GM23338 (cell line): ENCODE data around the gene MYLK.

Experiments used
- CREB1 ChIP-seq: fragments of 250-450 bp; sonication (Bioruptor Pico); IDR thresholded peaks from 2 replicates; pipeline ENCODE4 v1.5.0; 2020; ENCODE audit warnings: low read depth, mild to moderate bottlenecking, moderate library complexity
- CTCF ChIP-seq, 2 experiments: fragments of 200-600 bp in 1 of 2; sonication (generic) in 1 of 2; conservative IDR thresholded peaks; 2 replicates each; pipeline versions ENCODE4 v1.5.1 to v1.6.1; 2016 to 2017; ENCODE audit warnings: antibody characterized with exemption in 2 of 2, low read depth in 2 of 2, mild to moderate bottlenecking in 2 of 2, moderate library complexity in 1 of 2
- EZH2 ChIP-seq: fragments of 200-600 bp; sonication (generic); IDR thresholded peaks from one replicate; pipeline ENCODE4 v1.8.0; 2017; ENCODE audit warnings: antibody characterized with exemption, mild to moderate bottlenecking, low read depth; ENCODE audit not compliant: unreplicated experiment
- EZH2phosphoT487 ChIP-seq: fragments of 200-600 bp; sonication (generic); IDR thresholded peaks from one replicate; pipeline ENCODE4 v1.8.1; 2018; ENCODE audit warnings: antibody characterized with exemption; ENCODE audit not compliant: unreplicated experiment
- JUNB ChIP-seq: IDR thresholded peaks from one replicate; pipeline ENCODE4 v1.6.1; 2016; ENCODE audit warnings: antibody characterized with exemption; ENCODE audit not compliant: unreplicated experiment
- POLR2AphosphoS5 ChIP-seq: IDR thresholded peaks from 2 replicates; pipeline ENCODE4 v1.6.1; 2016; ENCODE audit warnings: antibody characterized with exemption, low read depth
- REST ChIP-seq: IDR thresholded peaks from one replicate; pipeline ENCODE4 v1.6.1; 2018; ENCODE audit warnings: antibody characterized with exemption; ENCODE audit not compliant: unreplicated experiment
- ZNF331 ChIP-seq: fragments of 250-450 bp; sonication (Bioruptor Pico); IDR thresholded peaks from 2 replicates; pipeline ENCODE4 v1.5.0; 2020; ENCODE audit warnings: low read depth, mild to moderate bottlenecking, moderate library complexity
- ZNF462 ChIP-seq: fragments of 250-450 bp; sonication (Bioruptor Pico); IDR thresholded peaks from 2 replicates; pipeline ENCODE4 v1.5.0; 2020; ENCODE audit warnings: mild to moderate bottlenecking, moderate library complexity

- no peak for TF ChIP-seq CTCF (conservative IDR thresholded peaks at IDR 0.05; ENCODE audit: low read depth in 2 of 2)
- no peak for TF ChIP-seq POLR2AphosphoS5
- TF ChIP-seq EZH2, result no peak
- no peak for TF ChIP-seq EZH2phosphoT487
- no peak for TF ChIP-seq JUNB
- no peak for TF ChIP-seq REST
- no peak for TF ChIP-seq ZNF462 (CRISPR knock-in tag)
- no peak for TF ChIP-seq ZNF331
- no peak for TF ChIP-seq CREB1
Measured at GRCh38 chr3:123637131-123637530, 247.0 kb downstream of the MYLK start.
